ENCODE data around the gene CCL13. TPM values are rescaled to one million over a fixed set of nuclear protein-coding genes. Genes with fewer than 3 reads are reported as not detected.

The CCL13 gene
- total and polyA plus RNA-seq, 2 of the 8 experiments (the other 6 are each of a cell fraction or from before 2014, with no cell fraction given): not detected

- TF ChIP-seq CHD7 (IDR thresholded peaks at IDR 0.05; ENCODE audit: insufficient replicate concordance, low read length): no peak
- no peak for TF ChIP-seq TAF7 (optimal IDR thresholded peaks at IDR 0.05; ENCODE audit: borderline replicate concordance, low read depth, low read length)
- no peak for TF ChIP-seq POU5F1 (IDR thresholded peaks at IDR 0.05; ENCODE audit: low read depth, low read length)
- TF ChIP-seq TAF1 (IDR thresholded peaks at IDR 0.05; ENCODE audit: low read depth, low read length): no peak
- no peak for TF ChIP-seq SP4 (IDR thresholded peaks at IDR 0.05; ENCODE audit: low read length)
- TF ChIP-seq KDM5A (IDR thresholded peaks at IDR 0.05; ENCODE audit: low read length): no peak
- TF ChIP-seq ASH2L (IDR thresholded peaks at IDR 0.05; ENCODE audit: low read length): no peak
- no peak for TF ChIP-seq GTF2F1 (IDR thresholded peaks at IDR 0.05; ENCODE audit: borderline replicate concordance, low read depth, low read length)
- no peak for TF ChIP-seq CEBPB (IDR thresholded peaks at IDR 0.05; ENCODE audit: low read depth, low read length)
- TF ChIP-seq BRCA1 (IDR thresholded peaks at IDR 0.05; ENCODE audit: low read depth, low read length): no peak
- TF ChIP-seq SUZ12 (IDR thresholded peaks at IDR 0.05; ENCODE audit: low read length): no peak
- no peak for TF ChIP-seq SRF (IDR thresholded peaks at IDR 0.05; ENCODE audit: low read depth, low read length)
These were observed 15.3 kb downstream of the CCL13 start (continued) for GRCh38 chr17:34371405-34372100.
